ENCODE data around the gene EMID1. TPM values are rescaled to one million over a fixed set of nuclear protein-coding genes. Genes with fewer than 3 reads are reported as not detected.

EMID1 gene
- total RNA-seq, 1 experiment from 2014 or later = 9.6 TPM

DNA sequence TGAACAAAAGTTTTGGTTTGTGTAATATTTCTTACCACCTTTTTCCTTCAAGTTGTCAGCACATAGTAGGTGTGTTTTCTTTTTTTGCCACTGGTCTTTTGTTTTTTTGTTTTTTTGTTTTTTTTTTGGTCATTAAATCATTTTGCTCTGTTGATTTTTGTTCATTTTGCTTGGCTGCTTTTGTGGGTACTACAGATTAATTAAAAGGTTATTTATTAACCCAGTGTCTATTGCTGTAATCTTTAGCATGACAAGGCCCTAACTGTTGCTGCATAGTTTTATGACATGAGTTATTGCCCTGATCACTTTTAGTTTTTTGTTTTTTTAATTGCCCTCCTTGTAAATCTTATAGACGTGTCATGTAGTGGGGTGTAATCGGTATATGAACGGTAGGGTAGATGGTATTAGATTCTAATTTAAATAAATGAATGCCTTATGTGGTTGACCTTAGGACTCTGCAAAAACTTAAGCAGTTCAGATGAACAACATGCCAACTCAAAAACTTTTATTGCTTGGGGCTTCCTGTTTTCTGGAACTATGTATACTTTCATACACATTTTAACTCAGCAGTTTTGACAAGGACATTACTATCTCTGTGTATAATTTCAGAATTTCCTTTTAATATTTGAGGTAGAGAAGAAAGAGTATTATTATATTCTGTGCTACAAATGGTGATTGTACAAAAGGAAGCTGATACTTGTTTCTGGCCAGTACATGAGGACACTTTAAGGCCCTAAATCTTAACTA lies 70.3 kb downstream of the EMID1 start:
- H3K27ac ChIP-seq (ENCODE audit: low read depth, low read length) = no peak overlapping the region
- no peak overlapping the region for H3K4me2 ChIP-seq (ENCODE audit: low read length)
- no peak for TF ChIP-seq RAD21 (IDR thresholded peaks at IDR 0.05; ENCODE audit: low read depth)
- TF ChIP-seq EGR1 (IDR thresholded peaks at IDR 0.05; ENCODE audit: low read depth) = no peak
- no peak for TF ChIP-seq POLR2AphosphoS5 (IDR thresholded peaks at IDR 0.05; ENCODE audit: low read depth, low read length)
- TF ChIP-seq, protein P1, sequence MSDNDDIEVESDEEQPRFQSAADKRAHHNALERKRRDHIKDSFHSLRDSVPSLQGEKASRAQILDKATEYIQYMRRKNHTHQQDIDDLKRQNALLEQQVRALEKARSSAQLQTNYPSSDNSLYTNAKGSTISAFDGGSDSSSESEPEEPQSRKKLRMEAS (IDR thresholded peaks at IDR 0.05) = no peak
- TF ChIP-seq ELF1 (IDR thresholded peaks at IDR 0.05; ENCODE audit: borderline replicate concordance, low read depth) = no peak
- TF ChIP-seq, protein P2, sequence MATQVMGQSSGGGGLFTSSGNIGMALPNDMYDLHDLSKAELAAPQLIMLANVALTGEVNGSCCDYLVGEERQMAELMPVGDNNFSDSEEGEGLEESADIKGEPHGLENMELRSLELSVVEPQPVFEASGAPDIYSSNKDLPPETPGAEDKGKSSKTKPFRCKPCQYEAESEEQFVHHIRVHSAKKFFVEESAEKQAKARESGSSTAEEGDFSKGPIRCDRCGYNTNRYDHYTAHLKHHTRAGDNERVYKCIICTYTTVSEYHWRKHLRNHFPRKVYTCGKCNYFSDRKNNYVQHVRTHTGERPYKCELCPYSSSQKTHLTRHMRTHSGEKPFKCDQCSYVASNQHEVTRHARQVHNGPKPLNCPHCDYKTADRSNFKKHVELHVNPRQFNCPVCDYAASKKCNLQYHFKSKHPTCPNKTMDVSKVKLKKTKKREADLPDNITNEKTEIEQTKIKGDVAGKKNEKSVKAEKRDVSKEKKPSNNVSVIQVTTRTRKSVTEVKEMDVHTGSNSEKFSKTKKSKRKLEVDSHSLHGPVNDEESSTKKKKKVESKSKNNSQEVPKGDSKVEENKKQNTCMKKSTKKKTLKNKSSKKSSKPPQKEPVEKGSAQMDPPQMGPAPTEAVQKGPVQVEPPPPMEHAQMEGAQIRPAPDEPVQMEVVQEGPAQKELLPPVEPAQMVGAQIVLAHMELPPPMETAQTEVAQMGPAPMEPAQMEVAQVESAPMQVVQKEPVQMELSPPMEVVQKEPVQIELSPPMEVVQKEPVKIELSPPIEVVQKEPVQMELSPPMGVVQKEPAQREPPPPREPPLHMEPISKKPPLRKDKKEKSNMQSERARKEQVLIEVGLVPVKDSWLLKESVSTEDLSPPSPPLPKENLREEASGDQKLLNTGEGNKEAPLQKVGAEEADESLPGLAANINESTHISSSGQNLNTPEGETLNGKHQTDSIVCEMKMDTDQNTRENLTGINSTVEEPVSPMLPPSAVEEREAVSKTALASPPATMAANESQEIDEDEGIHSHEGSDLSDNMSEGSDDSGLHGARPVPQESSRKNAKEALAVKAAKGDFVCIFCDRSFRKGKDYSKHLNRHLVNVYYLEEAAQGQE (IDR thresholded peaks at IDR 0.05; ENCODE audit: low read depth) = no peak
- TF ChIP-seq ZNF274 (IDR thresholded peaks at IDR 0.05; ENCODE audit: low read depth, low read length) = no peak
- TF ChIP-seq, protein P3, sequence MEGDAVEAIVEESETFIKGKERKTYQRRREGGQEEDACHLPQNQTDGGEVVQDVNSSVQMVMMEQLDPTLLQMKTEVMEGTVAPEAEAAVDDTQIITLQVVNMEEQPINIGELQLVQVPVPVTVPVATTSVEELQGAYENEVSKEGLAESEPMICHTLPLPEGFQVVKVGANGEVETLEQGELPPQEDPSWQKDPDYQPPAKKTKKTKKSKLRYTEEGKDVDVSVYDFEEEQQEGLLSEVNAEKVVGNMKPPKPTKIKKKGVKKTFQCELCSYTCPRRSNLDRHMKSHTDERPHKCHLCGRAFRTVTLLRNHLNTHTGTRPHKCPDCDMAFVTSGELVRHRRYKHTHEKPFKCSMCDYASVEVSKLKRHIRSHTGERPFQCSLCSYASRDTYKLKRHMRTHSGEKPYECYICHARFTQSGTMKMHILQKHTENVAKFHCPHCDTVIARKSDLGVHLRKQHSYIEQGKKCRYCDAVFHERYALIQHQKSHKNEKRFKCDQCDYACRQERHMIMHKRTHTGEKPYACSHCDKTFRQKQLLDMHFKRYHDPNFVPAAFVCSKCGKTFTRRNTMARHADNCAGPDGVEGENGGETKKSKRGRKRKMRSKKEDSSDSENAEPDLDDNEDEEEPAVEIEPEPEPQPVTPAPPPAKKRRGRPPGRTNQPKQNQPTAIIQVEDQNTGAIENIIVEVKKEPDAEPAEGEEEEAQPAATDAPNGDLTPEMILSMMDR (IDR thresholded peaks at IDR 0.05 in 2 of 3, conservative IDR thresholded peaks at IDR 0.05 in 1 of 3; ENCODE audit: borderline replicate concordance in 1 of 3, insufficient read depth in 1 of 3, low read depth in 2 of 3, low read length in 2 of 3) = no peak
- no peak for TF ChIP-seq EZH2phosphoT487 (IDR thresholded peaks at IDR 0.05; ENCODE audit: borderline replicate concordance)
- no peaks in the 10 kb centered on the region for H3K9me2 ChIP-seq (ENCODE audit: insufficient read depth)
- no peaks in the 10 kb centered on the region for H3K9me3 ChIP-seq (ENCODE audit: control insufficient read depth in 1 of 2, insufficient read depth in 1 of 2, low read depth in 1 of 2, low read length in 2 of 2)
- no peak overlapping the region for H3K4me3 ChIP-seq (replicated peaks in 1 of 2; ENCODE audit: low read depth in 1 of 2, low read length in 2 of 2)
- peaks cover 83 to 92% of the 10 kb centered on the region in 2 experiments for H3K36me3 ChIP-seq (ENCODE audit: control insufficient read depth in 1 of 2, insufficient read depth in 2 of 2, low read length in 2 of 2)
- H2AFZ ChIP-seq (ENCODE audit: low read depth, low read length, poor library complexity, severe bottlenecking) = no peak overlapping the region
- no peaks in the 10 kb centered on the region for H3K27me3 ChIP-seq (ENCODE audit: insufficient read depth, low read length)
- no peaks in the 10 kb centered on the region; a peak in 1 of 4 replicates for H3K4me1 ChIP-seq (ENCODE audit: control insufficient read depth in 1 of 2, insufficient read depth in 2 of 2, low read length in 2 of 2)
- peaks cover 100% of the 10 kb centered on the region for H3K79me2 ChIP-seq (ENCODE audit: insufficient read depth, low read length)
- RAD21 ChIA-PET (ENCODE audit: low non-redundant PET in 1 of 2, low total read pairs in 2 of 2, uncharacterized antibody in 2 of 2, unreplicated experiment in 2 of 2) = no interaction called here
- H4K20me1 ChIP-seq (ENCODE audit: insufficient read depth) = peaks cover 78% of the 10 kb centered on the region; the same call in 1 of the 2 replicates
- CTCF ChIA-PET = no interaction called here
- no peak overlapping the region for H3K9ac ChIP-seq (ENCODE audit: low read length)
- intact Hi-C loops (cut with micrococcal nuclease) = no loop called here
- POLR2A ChIA-PET = no interaction called here
- no TSS peak for BruUV-seq (replicated peaks)
- ATAC-seq = no peak
- no peak for DNase-seq (ENCODE audit: low read depth, low spot score)
